ENCODE data around the gene LYPD6. TPM values are rescaled to one million over a fixed set of nuclear protein-coding genes. Genes with fewer than 3 reads are reported as not detected.

Gene LYPD6
- total and polyA plus RNA-seq, 2 experiments from 2014 or later, result 4.9 to 12.4 TPM

- H3K4me1 Mint-ChIP-seq, result peaks cover 41% of the 10 kb centered on the region
- ATAC-seq, result peak; percentile 31; the same call in 1 of the 3 replicates
- H3K27ac ChIP-seq (ENCODE audit: low read depth), result peak overlapping the region; percentile 72
- H2AFZ ChIP-seq, result no peak overlapping the region
- H3K36me3 Mint-ChIP-seq (ENCODE audit: low read depth), result peaks cover 22% of the 10 kb centered on the region
- peaks cover 4% of the 10 kb centered on the region for H3K79me2 ChIP-seq (replicated peaks; ENCODE audit: insufficient read depth)
- H3K4me3 Mint-ChIP-seq, result no peak overlapping the region
- no peaks in the 10 kb centered on the region for H3F3A ChIP-seq (replicated peaks; ENCODE audit: low read depth)
- TF ChIP-seq NANOG (IDR thresholded peaks at IDR 0.05; ENCODE audit: borderline replicate concordance) (no peak), EZH2 (IDR thresholded peaks at IDR 0.05; ENCODE audit: low read depth, unreplicated experiment) (no peak), CREB1 (CRISPR knock-in tag; IDR thresholded peaks at IDR 0.05; ENCODE audit: low read depth) (no peak), EZH2phosphoT487 (IDR thresholded peaks at IDR 0.05; ENCODE audit: unreplicated experiment) (no peak), ETS1 (IDR thresholded peaks at IDR 0.05) (no peak), ZNF114 (CRISPR knock-in tag; IDR thresholded peaks at IDR 0.05) (no peak), CTCF (conservative IDR thresholded peaks at IDR 0.05; ENCODE audit: low read depth in 2 of 2) (no peak), ZNF462 (CRISPR knock-in tag; IDR thresholded peaks at IDR 0.05) (no peak), JUNB (IDR thresholded peaks at IDR 0.05; ENCODE audit: unreplicated experiment) (no peak), POLR2AphosphoS5 (IDR thresholded peaks at IDR 0.05; ENCODE audit: low read depth) (no peak), ZNF331 (CRISPR knock-in tag; IDR thresholded peaks at IDR 0.05; ENCODE audit: low read depth) (no peak), STAT1 (IDR thresholded peaks at IDR 0.05; ENCODE audit: unreplicated experiment) (no peak), REST (IDR thresholded peaks at IDR 0.05; ENCODE audit: unreplicated experiment) (no peak)
- peak overlapping the region; percentile 49; the same call in 1 of the 2 replicates for H3K4me2 ChIP-seq
- H3K4me1 ChIP-seq (ENCODE audit: insufficient read depth), result peaks cover 41% of the 10 kb centered on the region
- H3K9me3 Mint-ChIP-seq, result peaks cover 10% of the 10 kb centered on the region; the same call in 2 of the 3 replicates
- H3K27me3 Mint-ChIP-seq (ENCODE audit: insufficient read depth, low read depth, poor library complexity), result no peaks in the 10 kb centered on the region
- H3K36me3 ChIP-seq (ENCODE audit: insufficient read depth), result no peaks in the 10 kb centered on the region
- peak overlapping the region; percentile 69 for H3K27ac Mint-ChIP-seq
- H3K9me2 ChIP-seq (ENCODE audit: insufficient read depth), result peaks cover 17% of the 10 kb centered on the region; the same call in 1 of the 2 replicates
- no peak overlapping the region for H3K4me3 ChIP-seq
- no peak for DNase-seq (ENCODE audit: low spot score)
- H4K20me1 ChIP-seq (replicated peaks; ENCODE audit: insufficient read depth), result no peaks in the 10 kb centered on the region; the same call in 1 of the 2 replicates
- no peaks in the 10 kb centered on the region for H3K27me3 ChIP-seq (ENCODE audit: insufficient read depth)
These were observed 33.6 kb downstream of the LYPD6 start for GRCh38 chr2:149363958-149364357.

Data from GM23338 (cell line).